Adrenal gland (tissue), 5 donors: ENCODE results near the gene ZNF302.

Experiments used
- CTCF ChIP-seq, 6 experiments: fragments of 450-650 bp in 4 of 6; fragments of 200-600 bp in 2 of 6; sonication (generic) in 1 of 6; IDR thresholded peaks; 1 replicate in 5 of 6; 2 replicates in 1 of 6; pipeline versions ENCODE4 v1.5.1 to v1.8.0; 2016 to 2021; ENCODE audit warnings: antibody characterized with exemption in 6 of 6, mild to moderate bottlenecking in 2 of 6, moderate library complexity in 1 of 6
- POLR2A ChIP-seq, 2 donors: fragments of 450-650 bp; IDR thresholded peaks; one replicate each; pipeline ENCODE4 v1.6.1; 2017; ENCODE audit warnings: antibody characterized with exemption in 2 of 2, mild to moderate bottlenecking in 2 of 2, moderate library complexity in 1 of 2
- donor health status: DM: no; HTN: no; CAD: no.

GRCh38 chr19:34731019-34731829, 53.7 kb downstream of the ZNF302 start:
- no peak for TF ChIP-seq CTCF (IDR thresholded peaks at IDR 0.05)
- TF ChIP-seq POLR2A (IDR thresholded peaks at IDR 0.05) = no peak
